MM.1S (cell line): Measurements from ENCODE around the gene CCDC80.
"Not testable (repeated sequence)": the region's sequence is repeated elsewhere in the genome, so short reads cannot be mapped to it uniquely, and the experiment has no call there.

Experiments used
- EZH2 ChIP-seq: fragments of 300-600 bp; sonication (generic); optimal IDR thresholded peaks from 2 replicates; pipeline ENCODE3; 2017; ENCODE audit warnings: low read depth, mild to moderate bottlenecking, antibody characterized with exemption, low read length, mixed read lengths
- TF ChIP-seq, protein P1 (sequence below): fragments of 300-600 bp; sonication (generic); IDR thresholded peaks from 2 replicates; pipeline ENCODE4 v1.5.1; 2016; ENCODE audit warnings: antibody characterized with exemption, low read length, mixed read lengths

DNA sequence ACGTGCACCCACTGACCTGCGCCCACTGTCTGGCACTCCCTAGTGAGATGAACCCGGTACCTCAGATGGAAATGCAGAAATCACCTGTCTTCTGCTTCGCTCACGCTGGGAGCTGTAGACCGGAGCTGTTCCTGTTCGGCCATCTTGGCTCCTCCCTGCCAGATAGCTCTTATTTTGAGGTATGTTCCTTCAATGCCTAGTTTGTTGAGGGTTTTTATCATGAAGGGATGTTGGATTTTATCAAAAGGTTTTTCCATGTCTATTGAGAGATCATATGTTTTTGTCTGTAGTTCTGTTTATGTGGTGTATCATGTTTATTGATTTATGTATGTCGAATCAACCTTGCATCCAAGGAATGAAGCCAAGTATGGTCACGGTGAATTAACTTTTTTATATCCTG is 24.1 kb upstream of the CCDC80 start:
- TF ChIP-seq, protein P1, sequence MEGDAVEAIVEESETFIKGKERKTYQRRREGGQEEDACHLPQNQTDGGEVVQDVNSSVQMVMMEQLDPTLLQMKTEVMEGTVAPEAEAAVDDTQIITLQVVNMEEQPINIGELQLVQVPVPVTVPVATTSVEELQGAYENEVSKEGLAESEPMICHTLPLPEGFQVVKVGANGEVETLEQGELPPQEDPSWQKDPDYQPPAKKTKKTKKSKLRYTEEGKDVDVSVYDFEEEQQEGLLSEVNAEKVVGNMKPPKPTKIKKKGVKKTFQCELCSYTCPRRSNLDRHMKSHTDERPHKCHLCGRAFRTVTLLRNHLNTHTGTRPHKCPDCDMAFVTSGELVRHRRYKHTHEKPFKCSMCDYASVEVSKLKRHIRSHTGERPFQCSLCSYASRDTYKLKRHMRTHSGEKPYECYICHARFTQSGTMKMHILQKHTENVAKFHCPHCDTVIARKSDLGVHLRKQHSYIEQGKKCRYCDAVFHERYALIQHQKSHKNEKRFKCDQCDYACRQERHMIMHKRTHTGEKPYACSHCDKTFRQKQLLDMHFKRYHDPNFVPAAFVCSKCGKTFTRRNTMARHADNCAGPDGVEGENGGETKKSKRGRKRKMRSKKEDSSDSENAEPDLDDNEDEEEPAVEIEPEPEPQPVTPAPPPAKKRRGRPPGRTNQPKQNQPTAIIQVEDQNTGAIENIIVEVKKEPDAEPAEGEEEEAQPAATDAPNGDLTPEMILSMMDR = not testable (repeated sequence)
- TF ChIP-seq EZH2 = not testable (repeated sequence)
